Activated CD8-positive, alpha-beta T cell treated with anti-CD3 and anti-CD28 coated beads for 36 hours (primary cell): ENCODE measurements around the gene MEGF9. TPM values are rescaled to one million over a fixed set of nuclear protein-coding genes. Genes with fewer than 3 reads are reported as not detected.

Source experiments
- total RNA-seq, 2 experiments: library from RNA; stranded (reverse); gene quantifications; one replicate each; pipeline ENCODE4 v1.2.3, GENCODE V29; 2021

MEGF9 gene
- total RNA-seq, 2 experiments from 2014 or later, result 3.0 to 3.2 TPM

Other genes with a start within 250 kb of the MEGF9 start
- gene CDK5RAP2, start 134.3 kb downstream of the MEGF9 start, total RNA-seq, result 10 to 100 TPM; 61.5 to 67.6 TPM
- 10 to 100 TPM; 68.8 to 68.9 TPM for gene FBXW2, start 78.9 kb upstream of the MEGF9 start, total RNA-seq
- 10 to 100 TPM; 52.3 to 55.3 TPM for gene PSMD5, start 128.5 kb upstream of the MEGF9 start, total RNA-seq
- gene PHF19, start 162.7 kb upstream of the MEGF9 start, total RNA-seq, result 100 to 1,000 TPM; 210 to 216 TPM
- 100 to 1,000 TPM; 147 to 150 TPM for gene TRAF1, start 212.3 kb upstream of the MEGF9 start, total RNA-seq